ENCODE measurements around the gene SNX20.

DNA sequence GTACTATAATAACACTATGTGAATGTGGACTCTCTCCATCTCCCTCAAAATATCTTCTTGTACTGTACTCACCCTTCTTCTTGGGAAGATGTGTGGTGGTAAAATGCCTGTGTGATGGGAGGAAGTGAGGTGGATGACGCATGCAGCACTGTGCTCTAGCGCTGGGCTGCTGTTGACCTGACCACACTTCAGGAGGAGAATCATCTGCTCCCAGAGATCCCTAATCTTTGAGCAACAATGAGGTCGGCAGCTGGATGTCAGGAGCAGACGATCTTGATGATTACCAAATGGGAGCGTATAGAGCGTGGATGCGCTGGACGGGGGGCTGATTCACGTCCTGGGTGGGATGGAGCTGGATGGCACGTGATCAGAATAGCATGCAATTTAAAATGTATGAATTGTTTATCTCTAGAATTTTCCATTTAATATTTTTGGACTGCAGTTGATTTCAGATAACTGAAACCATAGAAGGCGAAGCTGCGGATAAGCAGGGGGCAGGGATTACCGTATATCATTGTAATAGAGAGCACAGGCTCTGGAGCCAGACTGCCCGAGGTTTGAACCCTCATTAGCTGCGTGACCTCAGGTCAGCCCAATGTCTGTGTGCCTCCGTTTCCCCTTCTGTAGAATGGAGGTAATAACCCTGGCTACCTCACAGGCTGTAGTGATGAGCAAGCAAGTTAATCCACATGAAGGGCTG is 37.1 kb upstream of the SNX20 start:
- TF ChIP-seq, protein P1, sequence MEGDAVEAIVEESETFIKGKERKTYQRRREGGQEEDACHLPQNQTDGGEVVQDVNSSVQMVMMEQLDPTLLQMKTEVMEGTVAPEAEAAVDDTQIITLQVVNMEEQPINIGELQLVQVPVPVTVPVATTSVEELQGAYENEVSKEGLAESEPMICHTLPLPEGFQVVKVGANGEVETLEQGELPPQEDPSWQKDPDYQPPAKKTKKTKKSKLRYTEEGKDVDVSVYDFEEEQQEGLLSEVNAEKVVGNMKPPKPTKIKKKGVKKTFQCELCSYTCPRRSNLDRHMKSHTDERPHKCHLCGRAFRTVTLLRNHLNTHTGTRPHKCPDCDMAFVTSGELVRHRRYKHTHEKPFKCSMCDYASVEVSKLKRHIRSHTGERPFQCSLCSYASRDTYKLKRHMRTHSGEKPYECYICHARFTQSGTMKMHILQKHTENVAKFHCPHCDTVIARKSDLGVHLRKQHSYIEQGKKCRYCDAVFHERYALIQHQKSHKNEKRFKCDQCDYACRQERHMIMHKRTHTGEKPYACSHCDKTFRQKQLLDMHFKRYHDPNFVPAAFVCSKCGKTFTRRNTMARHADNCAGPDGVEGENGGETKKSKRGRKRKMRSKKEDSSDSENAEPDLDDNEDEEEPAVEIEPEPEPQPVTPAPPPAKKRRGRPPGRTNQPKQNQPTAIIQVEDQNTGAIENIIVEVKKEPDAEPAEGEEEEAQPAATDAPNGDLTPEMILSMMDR (IDR thresholded peaks at IDR 0.05), result no peak
- TF ChIP-seq POLR2A (IDR thresholded peaks at IDR 0.05), result no peak
